GM19099 (cell line): ENCODE data around the gene P2RY6.
A peak's percentile ranks its signal among the peaks of the same experiment; 100 is the strongest.

Experiments used
- POLR2A ChIP-seq: IDR thresholded peaks from 3 replicates; pipeline ENCODE4 v1.6.1; 2011; ENCODE audit warnings: low read depth; ENCODE audit not compliant: insufficient read length; ENCODE audit errors: extremely low read depth

Gene P2RY6

GRCh38 chr11:73293356-73293936 is 21.3 kb downstream of the P2RY6 start:
- TF ChIP-seq POLR2A: no peak

GRCh38 chr11:73294604-73295003 is 22.5 kb downstream of the P2RY6 start:
- TF ChIP-seq POLR2A: no peak

DNA sequence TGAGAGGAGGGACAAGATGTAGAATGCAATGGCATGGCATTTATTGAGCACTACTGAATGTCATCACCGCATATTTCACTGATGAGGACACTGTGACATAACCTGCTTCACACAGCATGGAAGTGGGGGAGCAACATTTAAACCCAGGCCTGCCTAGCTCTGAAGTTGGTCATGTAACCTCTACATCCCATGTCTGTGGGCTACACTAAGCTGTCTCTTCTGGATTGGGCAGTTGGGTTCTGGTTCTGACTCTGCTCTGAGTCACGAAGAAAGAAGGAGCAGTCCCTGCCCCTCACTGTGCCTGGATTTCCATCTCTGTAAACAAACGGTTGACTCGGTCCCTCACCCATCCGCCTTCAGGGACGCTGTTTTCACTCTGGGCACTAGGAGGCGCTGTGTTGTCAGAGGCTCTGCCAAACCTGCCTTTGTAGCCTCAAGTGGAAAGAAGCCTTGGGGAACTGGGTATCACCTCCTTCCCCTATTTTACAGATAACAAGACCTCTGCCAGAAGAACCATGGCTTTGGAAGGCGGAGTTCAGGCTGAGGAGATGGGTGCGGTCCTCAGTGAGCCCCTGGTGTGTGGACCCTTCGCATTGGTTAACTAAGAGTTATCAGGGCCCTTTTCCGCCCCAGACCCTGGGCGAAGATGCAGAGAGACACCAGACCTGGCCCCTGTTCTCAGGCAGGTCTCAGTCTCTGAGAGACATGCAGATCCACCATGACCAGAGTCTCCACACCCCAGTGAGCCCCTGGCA is 23.3 kb downstream of the P2RY6 start:
- no peak for TF ChIP-seq POLR2A

GRCh38 chr11:73295996-73296318 is 23.8 kb downstream of the P2RY6 start:
- no peak for TF ChIP-seq POLR2A

- no peak for TF ChIP-seq POLR2A
These were observed 24.5 kb downstream of the P2RY6 start for GRCh38 chr11:73296501-73297230.

- no peak for TF ChIP-seq POLR2A
These were observed 25.1 kb downstream of the P2RY6 start for GRCh38 chr11:73297231-73297590.

GRCh38 chr11:73297702-73298101 is 25.6 kb downstream of the P2RY6 start:
- TF ChIP-seq POLR2A: no peak

- no peak for TF ChIP-seq POLR2A
These were observed 26.1 kb downstream of the P2RY6 start for GRCh38 chr11:73298233-73298632.

GRCh38 chr11:73299751-73300150 is 27.6 kb downstream of the P2RY6 start:
- TF ChIP-seq POLR2A: no peak

DNA sequence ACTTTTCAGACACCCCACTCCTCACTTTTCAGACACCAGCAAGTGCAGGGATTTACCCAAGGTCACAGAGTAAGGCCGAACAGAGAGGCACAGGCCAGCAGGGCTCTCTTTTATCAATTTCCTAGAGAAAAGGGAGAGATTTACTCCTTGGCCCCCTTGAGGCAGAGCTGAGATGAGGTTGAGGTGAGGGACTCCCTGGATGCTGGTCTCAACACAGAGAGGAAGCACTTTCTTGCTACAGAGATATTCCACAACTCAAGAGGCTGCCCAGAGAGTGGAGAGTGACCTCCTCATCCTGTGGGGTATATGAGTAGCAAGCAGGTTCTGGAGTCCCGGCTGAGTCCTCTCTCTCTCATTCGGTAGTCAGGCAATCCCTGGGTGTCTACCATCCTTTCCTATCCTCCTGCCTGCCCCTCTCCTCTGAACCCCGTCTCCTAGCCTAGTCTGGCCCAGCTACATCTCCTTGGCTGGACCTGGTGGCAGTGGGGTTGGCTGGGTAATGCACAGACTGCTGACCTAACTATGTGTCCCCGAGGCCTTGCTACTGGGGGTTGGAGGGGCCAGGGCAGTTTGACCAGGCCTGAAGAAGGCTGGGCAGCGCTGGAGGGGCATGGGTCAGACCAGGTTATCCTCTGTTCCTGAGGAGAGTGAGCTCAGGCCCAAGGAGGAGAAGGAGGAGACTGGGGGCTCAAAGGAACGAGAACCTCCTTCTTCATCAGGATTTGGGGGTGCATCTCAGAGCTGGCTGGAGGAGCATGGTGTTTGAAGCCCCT is 34.1 kb downstream of the P2RY6 start:
- TF ChIP-seq POLR2A: no peak

GRCh38 chr11:73306977-73307322 is 34.8 kb downstream of the P2RY6 start:
- TF ChIP-seq POLR2A: no peak

- peak; percentile 75 for TF ChIP-seq POLR2A
These were observed 35.3 kb downstream of the P2RY6 start for GRCh38 chr11:73307323-73308002.

DNA sequence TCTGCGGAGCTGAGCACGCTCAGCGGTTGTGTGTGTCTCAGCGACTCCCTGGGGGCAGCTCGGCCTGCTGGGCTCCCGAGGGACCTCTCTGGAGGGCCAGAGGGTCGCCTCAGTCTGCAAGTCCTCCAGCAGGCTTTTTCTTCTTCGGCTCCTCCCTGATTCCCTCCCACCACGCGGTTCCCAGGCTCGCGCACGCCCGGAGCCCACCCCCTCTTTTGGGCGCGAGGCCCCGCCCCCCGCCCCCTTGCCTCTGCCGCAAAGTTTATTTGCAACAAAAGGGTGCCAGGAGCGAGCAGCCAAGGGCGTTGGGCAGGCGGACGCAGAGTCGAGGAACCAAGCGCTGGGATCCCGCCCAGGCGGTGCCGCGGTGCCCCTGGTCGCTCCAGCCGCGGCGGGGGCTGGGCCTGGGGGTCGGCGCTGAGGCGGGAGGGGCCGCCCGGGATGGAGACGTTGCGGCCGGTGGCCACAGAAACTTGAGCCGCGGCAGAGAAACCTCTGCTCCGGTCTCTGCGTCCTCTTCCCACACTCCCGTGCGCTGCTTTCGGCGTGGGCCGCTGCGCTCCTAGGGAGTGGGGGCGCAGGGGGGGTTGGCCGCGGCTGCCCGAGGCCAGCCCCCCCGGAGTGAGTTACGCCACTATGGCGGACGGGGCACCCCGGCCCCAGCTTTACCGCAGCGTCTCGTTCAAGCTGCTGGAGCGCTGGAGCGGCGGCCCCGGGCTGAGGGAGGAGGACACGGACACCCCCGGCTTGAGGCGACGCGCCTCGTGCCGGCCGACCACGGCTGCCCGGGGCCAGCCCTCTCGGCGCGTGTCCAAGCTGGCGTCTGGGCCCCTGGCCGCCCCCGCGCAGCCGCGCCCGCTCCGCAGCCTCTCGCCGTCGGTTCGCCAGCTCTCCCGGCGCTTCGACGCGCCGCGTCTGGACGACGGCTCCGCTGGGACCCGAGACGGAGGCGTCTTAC is 36.1 kb downstream of the P2RY6 start, which contains the start of gene ARHGEF17:
Gene ARHGEF17 (plus strand): TSS at position 274 of the 958 bp plus-strand sequence. CDS start 363 bp downstream, at position 637.
- peak; percentile 9 for TF ChIP-seq POLR2A
